Mucosa of gallbladder (tissue), 1 donor: Measurements from ENCODE around the gene MAPK1. TPM values are rescaled to one million over a fixed set of nuclear protein-coding genes. Genes with fewer than 3 reads are reported as not detected.
"Not testable (repeated sequence)": the region's sequence is repeated elsewhere in the genome, so short reads cannot be mapped to it uniquely, and the experiment has no call there.

Experiments
- DNase-seq: peaks from one replicate; pipeline ENCODE4 v3.0.0-alpha.2; 2020; ENCODE audit warnings: low spot score
- total RNA-seq: library from RNA; stranded (reverse); gene quantifications from one replicate; pipeline ENCODE4 v1.2.1, GENCODE V29; 2021
- donor health status: DM: no; HTN: no; CAD: no.

Gene MAPK1
- total RNA-seq, 1 donor from 2014 or later = 131 TPM

- no peak for DNase-seq
Observed at GRCh38 chr22:21754523-21754922, 112.9 kb downstream of the MAPK1 start.

GRCh38 chr22:21753374-21754111 is 113.9 kb downstream of the MAPK1 start:
- DNase-seq = no peak

- DNase-seq = no peak
Observed at GRCh38 chr22:21752276-21752675, 115.2 kb downstream of the MAPK1 start.

GRCh38 chr22:21745948-21746347 is 121.5 kb downstream of the MAPK1 start:
- no peak for DNase-seq

GRCh38 chr22:21744917-21745316 is 122.5 kb downstream of the MAPK1 start:
- not testable (repeated sequence) for DNase-seq

- no peak for DNase-seq
Observed at GRCh38 chr22:21741790-21742189, 125.7 kb downstream of the MAPK1 start.

- DNase-seq = no peak
Observed at GRCh38 chr22:21741059-21741458, 126.4 kb downstream of the MAPK1 start.

GRCh38 chr22:21739828-21740377 is 127.5 kb downstream of the MAPK1 start:
- DNase-seq = no peak

- no peak for DNase-seq
Observed at GRCh38 chr22:21738966-21739365, 128.5 kb downstream of the MAPK1 start.

- DNase-seq = no peak
Observed at GRCh38 chr22:21738081-21738480, 129.4 kb downstream of the MAPK1 start.

- DNase-seq = no peak
Observed at GRCh38 chr22:21736948-21737347, 130.5 kb downstream of the MAPK1 start.

- peak; percentile 16 for DNase-seq
Observed at GRCh38 chr22:21736084-21736642, 131.3 kb downstream of the MAPK1 start.

- peak; percentile 98 for DNase-seq
Observed at GRCh38 chr22:21735200-21736083, 132.0 kb downstream of the MAPK1 start, which contains the start of gene YPEL1. TSS of gene YPEL1 (minus strand) at chr22:21735794. CDS start at chr22:21710744, 25,050 bp downstream.

- DNase-seq = no peak
Observed at GRCh38 chr22:21734540-21735199, 132.8 kb downstream of the MAPK1 start.

GRCh38 chr22:21731503-21731902 is 135.9 kb downstream of the MAPK1 start:
- no peak for DNase-seq

- no peak for DNase-seq
Observed at GRCh38 chr22:21730535-21731308, 136.7 kb downstream of the MAPK1 start.

GRCh38 chr22:21729184-21729583 is 138.3 kb downstream of the MAPK1 start:
- DNase-seq = not testable (repeated sequence)

- no peak for DNase-seq
Observed at GRCh38 chr22:21728270-21728669, 139.2 kb downstream of the MAPK1 start.

- no peak for DNase-seq
Observed at GRCh38 chr22:21727768-21728167, 139.7 kb downstream of the MAPK1 start.

- DNase-seq = no peak
Observed at GRCh38 chr22:21727159-21727558, 140.3 kb downstream of the MAPK1 start.

GRCh38 chr22:21726650-21727049 is 140.8 kb downstream of the MAPK1 start:
- no peak for DNase-seq
